Glomerular visceral epithelial cell (primary cell): ENCODE results near the gene RUFY4.

ENCODE experiments used
- DNase-seq: peaks from one replicate; pipeline ENCODE4 v3.0.0-alpha.2; 2016; ENCODE audit errors: extremely low spot score

RUFY4 gene

GRCh38 chr2:218063486-218063885 is 5.6 kb upstream of the RUFY4 start:
- DNase-seq: no peak

GRCh38 chr2:218063896-218064295 is 5.2 kb upstream of the RUFY4 start:
- no peak for DNase-seq

GRCh38 chr2:218065239-218066006 is 3.6 kb upstream of the RUFY4 start:
- DNase-seq: no peak

- no peak for DNase-seq
These were observed 2.0 kb upstream of the RUFY4 start for GRCh38 chr2:218066926-218067515.

GRCh38 chr2:218067523-218067922 is 1.5 kb upstream of the RUFY4 start:
- no peak for DNase-seq

GRCh38 chr2:218069606-218070300 is 700 bp downstream of the RUFY4 start:
- DNase-seq: no peak

GRCh38 chr2:218070587-218070986 is 1.5 kb downstream of the RUFY4 start:
- no peak for DNase-seq

GRCh38 chr2:218071218-218071937 is 2.3 kb downstream of the RUFY4 start:
- no peak for DNase-seq

- DNase-seq: no peak
These were observed 2.9 kb downstream of the RUFY4 start for GRCh38 chr2:218072002-218072401.

- DNase-seq: no peak
These were observed 3.5 kb downstream of the RUFY4 start for GRCh38 chr2:218072478-218073024.

- no peak for DNase-seq
These were observed 4.1 kb downstream of the RUFY4 start for GRCh38 chr2:218073185-218073584.

- peak; percentile 39 for DNase-seq
These were observed 5.0 kb downstream of the RUFY4 start for GRCh38 chr2:218074031-218074430.

- DNase-seq: no peak
These were observed 7.1 kb downstream of the RUFY4 start for GRCh38 chr2:218075975-218076811.

GRCh38 chr2:218077464-218078216 is 8.6 kb downstream of the RUFY4 start:
- no peak for DNase-seq

- DNase-seq: no peak
These were observed 11.2 kb downstream of the RUFY4 start for GRCh38 chr2:218079943-218080913.

GRCh38 chr2:218081063-218081462 is 12.0 kb downstream of the RUFY4 start:
- DNase-seq: no peak

- DNase-seq: peak; percentile 86
These were observed 12.6 kb downstream of the RUFY4 start for GRCh38 chr2:218081695-218082094.

GRCh38 chr2:218082586-218083351 is 13.7 kb downstream of the RUFY4 start:
- no peak for DNase-seq

- no peak for DNase-seq
These were observed 14.3 kb downstream of the RUFY4 start for GRCh38 chr2:218083352-218083676.
